IMR-90 (cell line): ENCODE data around the gene SLC6A15. TPM values are rescaled to one million over a fixed set of nuclear protein-coding genes. Genes with fewer than 3 reads are reported as not detected.

Source experiments
- ATAC-seq: fragments of 200-7000 bp; cut with Tn5 transposase; 2 replicates; pipeline ENCODE4 v1.9.1; 2020; ENCODE audit warnings: low read depth, mild to moderate bottlenecking, moderate library complexity
- BruUV-seq: library from RNA; stranded (reverse); fragments of 400-500 nt; replicated peaks from 2 replicates; lab custom pipeline; 2021; lab: Mats Ljungman, UMichigan
- CTCF ChIA-PET: fragments of 300-600 bp; formaldehyde crosslinking; extraction: SDS; loops from one replicate; lab custom pipeline; 2021; ENCODE audit warnings: antibody characterized with exemption; lab: Yijun Ruan, JAX
- POLR2A ChIA-PET: fragments of 300-600 bp; sonication (Branson Sonifier 250); formaldehyde crosslinking; loops from one replicate; lab custom pipeline; 2022; ENCODE audit warnings: antibody characterized with exemption; ENCODE audit not compliant: unreplicated experiment; lab: Charles Lee
- DNase-seq: peaks from one replicate; pipeline ENCODE4 v3.0.0; 2013
- H2AFZ ChIP-seq: replicated peaks from 2 replicates; pipeline ENCODE3; 2013; ENCODE audit warnings: low read length, mild to moderate bottlenecking; ENCODE audit not compliant: poor library complexity
- H2AK5ac ChIP-seq: 2 replicates; pipeline ENCODE4 v1.6.1; 2013; ENCODE audit warnings: low read depth, low read length, inconsistent platforms
- H2AK9ac ChIP-seq: replicated peaks from 2 replicates; pipeline ENCODE3; 2013; ENCODE audit warnings: mild to moderate bottlenecking, low read depth, low read length, moderate library complexity; ENCODE audit not compliant: poor library complexity
- H2BK120ac ChIP-seq: 2 replicates; pipeline ENCODE4 v1.6.1; 2013; ENCODE audit warnings: low read depth, low read length, inconsistent platforms
- H2BK15ac ChIP-seq: 3 replicates; pipeline ENCODE4 v1.6.1; 2013; ENCODE audit warnings: low read depth, low read length, inconsistent platforms
- H2BK20ac ChIP-seq: 2 replicates; pipeline ENCODE4 v1.6.1; 2013; ENCODE audit warnings: low read depth, mild to moderate bottlenecking, inconsistent platforms, low read length, moderate library complexity
- H2BK5ac ChIP-seq: 2 replicates; pipeline ENCODE4 v1.6.1; 2013; ENCODE audit warnings: mild to moderate bottlenecking, low read depth, low read length, inconsistent platforms; ENCODE audit not compliant: poor library complexity, severe bottlenecking
- H3K14ac ChIP-seq: replicated peaks from 2 replicates; pipeline ENCODE4 v1.6.1; 2013; ENCODE audit warnings: low read depth, low read length, inconsistent platforms
- H3K18ac ChIP-seq: 2 replicates; pipeline ENCODE4 v1.6.1; 2013; ENCODE audit warnings: low read depth, low read length, control low read depth
- H3K23ac ChIP-seq: 2 replicates; pipeline ENCODE4 v1.6.1; 2013; ENCODE audit warnings: low read depth, low read length, inconsistent platforms
- H3K27ac ChIP-seq: 2 replicates; pipeline ENCODE4 v1.5.1; 2013; ENCODE audit warnings: mild to moderate bottlenecking, control low read depth, low read length; ENCODE audit not compliant: insufficient read depth
- H3K27me3 ChIP-seq: 2 replicates; pipeline ENCODE4 v1.6.1; 2013; ENCODE audit warnings: low read length; ENCODE audit not compliant: control insufficient read depth, insufficient read depth
- H3K36me3 ChIP-seq: 2 replicates; pipeline ENCODE4 v1.6.1; 2013; ENCODE audit warnings: low read length, mixed read lengths; ENCODE audit not compliant: control insufficient read depth, insufficient read depth
- H3K4ac ChIP-seq: 2 replicates; pipeline ENCODE4 v1.6.1; 2013; ENCODE audit warnings: low read depth, low read length, inconsistent platforms
- H3K4me1 ChIP-seq: 2 replicates; pipeline ENCODE4 v1.6.1; 2013; ENCODE audit warnings: low read length, mixed read lengths; ENCODE audit not compliant: control insufficient read depth, insufficient read depth
- H3K4me2 ChIP-seq: 2 replicates; pipeline ENCODE4 v1.6.1; 2013; ENCODE audit warnings: low read depth, mild to moderate bottlenecking, control low read depth, low read length, moderate library complexity
- H3K4me3 ChIP-seq: 2 replicates; pipeline ENCODE4 v1.5.1; 2013; ENCODE audit warnings: low read depth, mild to moderate bottlenecking, control low read depth, low read length, moderate library complexity; ENCODE audit not compliant: insufficient read depth
- H3K56ac ChIP-seq: 2 replicates; pipeline ENCODE4 v1.6.1; 2013; ENCODE audit warnings: low read length, inconsistent platforms; ENCODE audit not compliant: insufficient read depth; ENCODE audit errors: extremely low read depth
- H3K79me1 ChIP-seq, 2 experiments: 2 replicates each; pipeline ENCODE4 v1.6.1; 2013; ENCODE audit warnings: low read length in 2 of 2, inconsistent platforms in 1 of 2, low read depth in 1 of 2
- H3K9ac ChIP-seq: 2 replicates; pipeline ENCODE4 v1.6.1; 2013; ENCODE audit warnings: low read depth, low read length, control low read depth
- H3K9me1 ChIP-seq: 2 replicates; pipeline ENCODE4 v1.6.1; 2013; ENCODE audit warnings: low read length, inconsistent platforms; ENCODE audit not compliant: insufficient read depth
- H3K9me3 ChIP-seq: 2 replicates; pipeline ENCODE4 v1.6.1; 2013; ENCODE audit warnings: low read length; ENCODE audit not compliant: control insufficient read depth, insufficient read depth
- H4K20me1 ChIP-seq: 2 replicates; pipeline ENCODE4 v1.6.1; 2013; ENCODE audit warnings: low read length, inconsistent platforms; ENCODE audit not compliant: insufficient read depth
- H4K5ac ChIP-seq: 2 replicates; pipeline ENCODE4 v1.6.1; 2013; ENCODE audit warnings: mild to moderate bottlenecking, low read depth, low read length, control low read depth
- H4K8ac ChIP-seq, 2 experiments: 2 replicates each; pipeline ENCODE4 v1.6.1; 2013; ENCODE audit warnings: low read depth in 2 of 2, low read length in 2 of 2, control low read depth in 1 of 2, inconsistent platforms in 1 of 2
- H4K91ac ChIP-seq: 2 replicates; pipeline ENCODE4 v1.6.1; 2013; ENCODE audit warnings: low read depth, low read length, inconsistent platforms; ENCODE audit not compliant: insufficient read depth
- CHD1 ChIP-seq: IDR thresholded peaks from 2 replicates; pipeline ENCODE4 v1.6.1; 2012; ENCODE audit warnings: low read depth, low read length, improper control_type of control experiment
- CTCF ChIP-seq: conservative IDR thresholded peaks from 2 replicates; pipeline ENCODE4 v1.5.1; 2012; ENCODE audit warnings: mild to moderate bottlenecking, low read depth, low read length, improper control_type of control experiment
- FOS ChIP-seq: fragments of 150-350 bp; IDR thresholded peaks from 2 replicates; pipeline ENCODE4 v1.6.1; 2016; ENCODE audit warnings: low read depth, low read length
- RAD21 ChIP-seq: IDR thresholded peaks from 2 replicates; pipeline ENCODE4 v1.6.1; 2012; ENCODE audit warnings: low read length, improper control_type of control experiment
- SMC3 ChIP-seq: fragments of 150-350 bp; IDR thresholded peaks from 2 replicates; pipeline ENCODE4 v1.6.1; 2016; ENCODE audit warnings: low read depth, mild to moderate bottlenecking, antibody characterized with exemption, low read length, moderate library complexity
- WGBS, 2 experiments: methylation state at CpG; one replicate each; pipeline versions ENCODE4 v1.1.5 to v1.1.7; 2013; ENCODE audit warnings: missing lambda C conversion rate in 2 of 2; ENCODE audit not compliant: insufficient read length in 1 of 2; ENCODE audit errors: extremely low coverage in 2 of 2; 5-methylcytosine and 5-hydroxymethylcytosine counted together
- dilution Hi-C: fragments of 300-500 bp; cut with HindIII; formaldehyde crosslinking; loops from one replicate; pipeline ENCODE4 v1.14.3; 2018; ENCODE audit warnings: low sequenced_read_pairs; ENCODE audit not compliant: unreplicated experiment
- in situ Hi-C: fragments of 300-500 bp; cut with MboI; formaldehyde crosslinking; loops from 3 replicates; pipeline ENCODE4 v1.14.3; 2019; ENCODE audit warnings: low sequenced_read_pairs, inconsistent platforms, mixed read lengths
- intact Hi-C: fragments of 100-400 bp; cut with micrococcal nuclease; formaldehyde crosslinking; loops from 2 replicates; pipeline ENCODE4 v1.10.0; 2022
- polyA plus RNA-seq, 3 experiments: library from polyadenylated mRNA; depleted of rRNA; stranded (reverse); fragments of >200 nt; gene quantifications; 2 replicates each; pipeline ENCODE4 v1.2.3, GENCODE V29; 2012; ENCODE audit warnings: low replicate concordance in 1 of 3
- total RNA-seq: library from RNA; depleted of rRNA; stranded (reverse); fragments of >200 nt; gene quantifications from 2 replicates; pipeline ENCODE4 v1.2.3, GENCODE V29; 2012

The SLC6A15 gene
- total and polyA plus RNA-seq, 2 of the 4 experiments (the other 2 are of a cell fraction): 0.32 to 0.72 TPM

- H3K14ac ChIP-seq: no peak overlapping the region
- H3K4me3 ChIP-seq: no peak overlapping the region
- no peak overlapping the region for H3K56ac ChIP-seq
- H4K5ac ChIP-seq: no peak overlapping the region
- DNase-seq: no peak
- H3K27ac ChIP-seq: no peak overlapping the region
- no peak overlapping the region for H2AFZ ChIP-seq
- ATAC-seq: no peak
- no peaks in the 10 kb centered on the region for H3K9me3 ChIP-seq
- TF ChIP-seq CTCF (no peak), RAD21 (no peak), CHD1 (no peak), SMC3 (no peak), FOS (no peak)
- H2AK9ac ChIP-seq: no peak overlapping the region
- H3K9me1 ChIP-seq: no peaks in the 10 kb centered on the region
- no peaks in the 10 kb centered on the region for H3K36me3 ChIP-seq
- H2BK20ac ChIP-seq: no peak overlapping the region
- dilution Hi-C loops: no loop called here
- H2BK15ac ChIP-seq: no peak overlapping the region
- no peak overlapping the region for H2BK5ac ChIP-seq
- H3K4me1 ChIP-seq: no peaks in the 10 kb centered on the region
- no peak overlapping the region for H3K23ac ChIP-seq
- H2BK120ac ChIP-seq: no peak overlapping the region
- no peak overlapping the region for H3K9ac ChIP-seq
- WGBS, 2 experiments: no CpG with 5 or more reads among the region's 1 CpG
- H3K18ac ChIP-seq: no peak overlapping the region
- H4K20me1 ChIP-seq: no peaks in the 10 kb centered on the region
- H3K79me1 ChIP-seq: no peaks in the 10 kb centered on the region
- no peak overlapping the region for H4K91ac ChIP-seq
- intact Hi-C loops: no loop called here
- H2AK5ac ChIP-seq: no peak overlapping the region
- H4K8ac ChIP-seq: no peak overlapping the region
- in situ Hi-C loops: no loop called here
- H3K27me3 ChIP-seq: no peaks in the 10 kb centered on the region
- POLR2A ChIA-PET: no interaction called here
- CTCF ChIA-PET: no interaction called here
- no peak overlapping the region for H3K4me2 ChIP-seq
- H3K4ac ChIP-seq: no peak overlapping the region
- no TSS peak for BruUV-seq
Measured at GRCh38 chr12:84954415-84954814, 41.8 kb upstream of the SLC6A15 start.
